ENCODE results near the gene KIF5A. TPM values are rescaled to one million over a fixed set of nuclear protein-coding genes. Genes with fewer than 3 reads are reported as not detected.

Gene KIF5A
- total and polyA plus RNA-seq, 2 of the 13 experiments (the other 11 are each of a cell fraction or from before 2014, with no cell fraction given): 1.6 to 11.9 TPM

DNA sequence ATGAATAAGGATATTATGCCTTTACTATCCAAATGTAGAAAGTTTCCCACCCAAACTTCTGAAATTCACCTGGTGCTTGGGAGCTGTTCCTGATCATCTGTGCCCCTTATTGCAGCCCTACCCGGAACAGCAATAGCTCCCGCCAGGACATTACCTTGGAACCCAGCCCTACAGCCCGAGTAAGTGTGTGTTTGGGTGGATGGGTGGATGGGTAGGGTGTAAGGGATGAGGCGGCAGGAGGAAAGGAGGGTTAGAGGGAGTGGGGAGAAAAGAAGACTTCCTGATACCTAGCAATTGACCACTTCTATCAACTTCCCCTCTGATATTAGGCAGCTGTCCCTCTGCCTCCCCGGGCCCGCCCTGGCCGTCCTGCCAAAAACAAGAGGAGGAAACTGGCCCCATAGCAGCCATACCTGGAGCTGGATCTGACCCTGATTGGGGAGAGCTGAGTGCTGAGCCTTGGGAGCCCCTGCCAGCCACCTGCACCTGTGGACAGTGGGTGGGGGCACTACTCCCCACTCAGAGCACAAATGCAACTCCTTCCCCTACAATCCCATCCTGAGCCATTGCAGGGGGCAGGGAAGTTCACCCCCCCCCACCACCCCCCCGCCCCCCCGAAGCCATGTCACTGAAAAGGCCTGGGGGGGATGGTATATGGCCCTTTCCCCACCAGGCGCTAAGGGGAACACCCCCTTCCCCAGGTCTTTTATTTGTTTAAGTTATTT lies 20.9 kb upstream of the KIF5A start:
- Histone ChIP-seq H3K4me1 (ENCODE audit: insufficient read depth, low read length) (peaks cover 12% of the 10 kb centered on the region), H3K27ac (ENCODE audit: extremely low read length, insufficient read depth, low read length) (no peak overlapping the region), H3K4me2 (ENCODE audit: low read depth, low read length) (no peak overlapping the region), H3K36me3 (replicated peaks in 1 of 2; ENCODE audit: control insufficient read depth in 1 of 2, insufficient read depth in 2 of 2, low read length in 2 of 2) (peaks cover 30 to 87% of the 10 kb centered on the region in 2 experiments), H4K20me1 (ENCODE audit: insufficient read depth, low read length) (no peaks in the 10 kb centered on the region), H3K79me2 (ENCODE audit: insufficient read depth, low read length) (peaks cover 5% of the 10 kb centered on the region), H3K9ac (ENCODE audit: insufficient read depth, low read depth, low read length) (no peak overlapping the region), H2AFZ (ENCODE audit: low read length) (no peak overlapping the region), H3K9me3 (ENCODE audit: low read length) (no peaks in the 10 kb centered on the region), H3K4me3 (replicated peaks in 1 of 3; ENCODE audit: insufficient read depth in 1 of 3, low read depth in 2 of 3, low read length in 3 of 3) (no peak overlapping the region), H3K27me3 (ENCODE audit: control insufficient read depth in 1 of 2, insufficient read depth in 2 of 2, low read length in 2 of 2) (no peaks in the 10 kb centered on the region)
- intact Hi-C loops (cut with micrococcal nuclease; ENCODE audit: unreplicated experiment) (no loop called here), in situ Hi-C loops (cut with HindIII; ENCODE audit: extremely low pct_ligation_motif_present, low pct_unique_long_range_greater_than_20kb) (no loop called here)
- FAIRE-seq (no peak), ATAC-seq (no peak), DNase-seq (ENCODE audit: low spot score) (no peak)
- no TSS peak for BruUV-seq (replicated peaks)
- WGBS (ENCODE audit: low lambda C conversion rate): 97% methylated on average over 9 of the region's 10 CpGs
- ChIA-PET POLR2A (interaction anchor here (0.9 to 1.7 kb wide), 4 partner anchors 8 to 47 kb away, joined by 3 to 5 read pairs (median 4); partner anchors contain the start of gene DDIT3), CTCF (ENCODE audit: low intra/inter-chr PET ratio, low total read pairs) (no interaction called here)
- peak; percentile 45 for TF ChIP-seq RBFOX2 (IDR thresholded peaks at IDR 0.05; ENCODE audit: low read depth, low read length)
- 0 out of 2 replicates have a peak, but pooled peaks have one; percentile 18 for TF ChIP-seq POLR2G (IDR thresholded peaks at IDR 0.05; ENCODE audit: low read depth, low read length)
- no peak for TF ChIP-seq ZNF441 (CRISPR knock-in tag; IDR thresholded peaks at IDR 0.05; ENCODE audit: borderline replicate concordance)
- no peak for TF ChIP-seq RNF2 (conservative IDR thresholded peaks at IDR 0.05; ENCODE audit: low read depth)
- TF ChIP-seq AGO2 (optimal IDR thresholded peaks at IDR 0.05; ENCODE audit: low read depth, low read length): peak; percentile 25

DNA sequence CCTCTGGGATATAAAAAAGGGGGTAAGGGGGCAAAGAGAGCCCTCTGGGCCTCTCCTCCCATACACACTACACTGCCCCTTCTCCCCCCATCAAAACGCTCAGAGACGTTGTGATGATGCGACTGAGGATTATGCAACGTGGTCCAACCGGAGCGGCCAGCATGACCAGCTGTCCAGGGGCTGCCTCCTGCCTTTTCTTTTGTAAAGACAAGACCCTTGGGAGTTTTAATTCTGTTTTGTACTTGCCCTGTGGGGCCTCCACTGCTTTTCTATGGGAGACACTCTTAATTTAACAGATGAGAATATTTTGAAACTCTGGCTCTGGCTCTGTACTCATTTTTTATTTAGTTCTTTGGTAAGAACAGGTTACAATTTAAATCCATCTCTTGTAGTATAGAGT lies 20.0 kb upstream of the KIF5A start:
- no peak for FAIRE-seq

More for the DNA sequence above, 20.0 kb upstream of the KIF5A start:
- TF ChIP-seq, protein P1, sequence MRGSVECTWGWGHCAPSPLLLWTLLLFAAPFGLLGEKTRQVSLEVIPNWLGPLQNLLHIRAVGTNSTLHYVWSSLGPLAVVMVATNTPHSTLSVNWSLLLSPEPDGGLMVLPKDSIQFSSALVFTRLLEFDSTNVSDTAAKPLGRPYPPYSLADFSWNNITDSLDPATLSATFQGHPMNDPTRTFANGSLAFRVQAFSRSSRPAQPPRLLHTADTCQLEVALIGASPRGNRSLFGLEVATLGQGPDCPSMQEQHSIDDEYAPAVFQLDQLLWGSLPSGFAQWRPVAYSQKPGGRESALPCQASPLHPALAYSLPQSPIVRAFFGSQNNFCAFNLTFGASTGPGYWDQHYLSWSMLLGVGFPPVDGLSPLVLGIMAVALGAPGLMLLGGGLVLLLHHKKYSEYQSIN (CRISPR knock-in tag; IDR thresholded peaks at IDR 0.05; ENCODE audit: borderline replicate concordance): no peak
- 0 out of 4 replicates have a peak, but pooled peaks of 1 of the 2 experiments have one; percentile 28 for TF ChIP-seq POLR2A (IDR thresholded peaks at IDR 0.05; ENCODE audit: insufficient read depth in 1 of 2, low read depth in 2 of 2, low read length in 2 of 2)
- POLR2A ChIA-PET: interaction anchor here (1.6 to 3.4 kb wide), 3 partner anchors 9 to 47 kb away, joined by 5 to 17 read pairs (median 7); partner anchors contain the start of gene DCTN2
- Histone ChIP-seq H3K4me1 (ENCODE audit: insufficient read depth, low read length) (peaks cover 4% of the 10 kb centered on the region), H3K9ac (ENCODE audit: insufficient read depth, low read depth, low read length) (no peak overlapping the region), H3K36me3 (replicated peaks in 1 of 2; ENCODE audit: control insufficient read depth in 1 of 2, insufficient read depth in 2 of 2, low read length in 2 of 2) (peaks cover 33 to 86% of the 10 kb centered on the region in 2 experiments), H3K9me3 (ENCODE audit: low read length) (no peaks in the 10 kb centered on the region), H3K4me2 (ENCODE audit: low read depth, low read length) (no peak overlapping the region), H3K27me3 (ENCODE audit: control insufficient read depth in 1 of 2, insufficient read depth in 2 of 2, low read length in 2 of 2) (no peaks in the 10 kb centered on the region), H2AFZ (ENCODE audit: low read length) (no peak overlapping the region), H4K20me1 (ENCODE audit: insufficient read depth, low read length) (no peaks in the 10 kb centered on the region), H3K79me2 (ENCODE audit: insufficient read depth, low read length) (no peaks in the 10 kb centered on the region), H3K27ac (ENCODE audit: extremely low read length, insufficient read depth, low read length) (no peak overlapping the region), H3K4me3 (replicated peaks in 1 of 3; ENCODE audit: insufficient read depth in 1 of 3, low read depth in 2 of 3, low read length in 3 of 3) (no peak overlapping the region)
- 94% methylated on average over 6 of the region's 6 CpGs for WGBS (ENCODE audit: low lambda C conversion rate)
- BruUV-seq (replicated peaks): TSS peak; percentile 25
- DNase-seq (ENCODE audit: low spot score) (no peak), ATAC-seq (no peak)
- CTCF ChIA-PET (ENCODE audit: low intra/inter-chr PET ratio, low total read pairs): no interaction called here
- in situ Hi-C loops (cut with HindIII; ENCODE audit: extremely low pct_ligation_motif_present, low pct_unique_long_range_greater_than_20kb) (no loop called here), intact Hi-C loops (cut with micrococcal nuclease; ENCODE audit: unreplicated experiment) (no loop called here)
